Measurements from ENCODE around the gene SLC1A5.
"Not testable (repeated sequence)": the region's sequence is repeated elsewhere in the genome, so short reads cannot be mapped to it uniquely, and the experiment has no call there.

The SLC1A5 gene

DNA sequence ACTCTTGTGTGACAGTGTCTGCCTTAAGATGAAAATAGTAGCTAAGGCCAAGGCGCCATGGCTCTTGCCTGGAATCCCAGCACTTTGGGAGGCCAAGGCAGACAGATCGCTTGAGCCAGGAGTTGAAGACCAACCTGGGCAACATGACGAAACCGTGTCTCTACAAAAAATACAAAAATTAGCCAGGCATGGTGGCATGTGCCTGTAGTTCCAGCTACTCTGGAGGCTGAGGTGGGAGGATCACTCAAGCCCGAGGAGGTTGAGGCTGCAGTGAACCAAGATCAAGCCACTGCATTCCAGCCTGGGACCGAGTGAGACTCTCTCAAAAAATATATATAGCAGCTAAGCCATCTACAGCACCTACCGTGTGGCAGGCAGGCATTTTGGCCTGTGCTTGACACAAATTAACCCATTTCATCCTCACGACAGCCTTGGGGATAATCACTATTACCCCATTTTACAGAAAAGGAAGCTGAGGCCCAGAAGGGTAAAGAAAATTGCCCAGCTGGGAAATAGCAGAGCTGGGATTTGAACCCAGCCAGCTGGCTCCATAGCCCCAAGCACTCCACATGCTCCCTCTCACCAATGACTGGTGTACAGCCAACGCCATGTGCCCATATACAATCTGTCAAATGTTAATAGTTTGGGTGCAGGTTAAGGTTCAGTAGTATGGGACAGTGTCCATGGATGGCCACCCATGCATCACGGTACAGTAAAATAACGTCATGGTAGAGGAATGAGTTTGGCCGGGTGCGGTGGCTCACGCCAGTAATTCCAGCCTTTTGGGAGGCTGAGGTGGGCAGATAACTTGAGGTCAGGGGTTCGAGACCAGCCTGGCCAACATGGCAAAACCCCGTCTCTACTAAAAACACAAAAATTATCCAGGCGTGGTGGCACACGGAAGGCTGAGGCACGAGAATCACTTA, 3.1 kb downstream of the SLC1A5 start:
- Mint-ChIP-seq H3K4me3 (peak overlapping the region; percentile 93), H3K4me1 (peaks cover 52% of the 10 kb centered on the region), H3K36me3 (ENCODE audit: low read depth) (peaks cover 23% of the 10 kb centered on the region)

DNA sequence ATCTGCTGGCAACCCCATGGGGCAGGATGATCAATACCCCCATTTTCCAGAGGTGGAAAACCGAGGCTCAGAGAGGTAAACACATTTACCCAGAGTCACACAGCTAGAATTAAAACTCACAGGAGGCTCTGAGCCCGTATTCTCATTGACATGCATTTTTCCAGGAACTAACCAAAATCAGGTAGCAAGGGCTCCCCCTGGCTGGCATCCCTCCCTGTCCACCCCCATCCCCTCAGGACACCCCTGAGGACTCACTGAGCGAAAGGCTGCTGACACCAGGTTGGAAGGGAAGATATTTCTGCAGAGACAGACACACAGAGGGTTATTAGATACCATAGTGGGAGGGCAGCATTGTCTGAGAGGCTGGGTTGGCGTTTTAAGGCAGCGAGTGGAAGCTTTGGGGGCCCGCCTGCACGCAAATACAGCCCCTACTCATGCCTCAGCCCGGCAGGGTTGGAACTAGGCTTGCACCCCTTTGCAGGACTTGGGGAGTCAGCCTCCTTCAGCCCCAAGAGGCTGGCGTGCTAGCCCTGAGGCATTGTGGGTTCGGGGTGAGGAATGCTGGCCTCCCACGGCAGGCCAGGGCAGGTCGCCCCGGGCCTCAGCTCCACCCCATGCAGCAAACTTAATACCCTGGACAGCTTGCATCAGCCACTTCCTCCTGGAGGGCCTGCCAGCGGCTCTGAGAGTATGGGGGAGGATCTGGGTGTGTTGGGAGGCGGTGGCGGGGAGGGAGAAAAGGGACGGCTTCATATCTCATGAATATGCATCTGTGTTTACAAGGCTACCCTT, 3.9 kb downstream of the SLC1A5 start:
- no peaks in the 10 kb centered on the region for H3K9me3 Mint-ChIP-seq
- H3K4me1 Mint-ChIP-seq = peaks cover 52% of the 10 kb centered on the region
- TF ChIP-seq CTCF (IDR thresholded peaks at IDR 0.05) = peak; percentile 21
- peak overlapping the region; percentile 93 for H3K4me3 Mint-ChIP-seq
- DNase-seq = peak; percentile 66
- peaks cover 25% of the 10 kb centered on the region for H3K36me3 Mint-ChIP-seq (ENCODE audit: low read depth)
- peaks cover 11% of the 10 kb centered on the region for H3K27me3 Mint-ChIP-seq (ENCODE audit: low read depth, poor library complexity)
- H3K27ac Mint-ChIP-seq = peak overlapping the region; percentile 91

More for the DNA sequence above, 3.1 kb downstream of the SLC1A5 start:
- no peak for DNase-seq
- TF ChIP-seq CTCF (IDR thresholded peaks at IDR 0.05) = no peak
- peak overlapping the region; percentile 95 for H3K27ac Mint-ChIP-seq
- no peaks in the 10 kb centered on the region for H3K9me3 Mint-ChIP-seq
- H3K27me3 Mint-ChIP-seq (ENCODE audit: low read depth, poor library complexity) = peaks cover 11% of the 10 kb centered on the region

DNA sequence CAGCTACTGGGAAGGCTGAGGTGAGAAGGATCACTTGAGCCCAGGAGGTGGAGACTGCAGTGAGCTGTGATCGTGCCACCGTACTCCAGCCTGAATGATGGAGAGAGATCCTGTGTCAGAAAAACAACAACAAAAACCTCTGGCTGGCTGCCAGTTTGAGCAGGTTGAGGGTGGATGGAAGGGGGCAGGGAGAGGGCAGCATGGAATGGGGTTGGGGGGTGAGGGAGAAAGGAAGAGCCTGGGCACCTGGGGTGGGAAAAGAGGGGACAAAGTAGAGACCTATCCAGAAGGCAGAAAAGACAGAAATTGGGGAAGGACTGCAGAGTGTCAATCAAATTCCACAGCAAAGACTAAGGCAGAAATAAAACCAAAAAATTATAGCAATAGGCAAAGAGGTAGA, 4.7 kb downstream of the SLC1A5 start:
- Mint-ChIP-seq H3K36me3 (ENCODE audit: low read depth) (peaks cover 28% of the 10 kb centered on the region), H3K9me3 (no peaks in the 10 kb centered on the region), H3K27me3 (ENCODE audit: low read depth, poor library complexity) (peaks cover 8% of the 10 kb centered on the region), H3K4me3 (peak overlapping the region; percentile 93), H3K27ac (peak overlapping the region; percentile 76), H3K4me1 (peaks cover 52% of the 10 kb centered on the region)
- no peak for TF ChIP-seq CTCF (IDR thresholded peaks at IDR 0.05)
- DNase-seq = no peak

DNA sequence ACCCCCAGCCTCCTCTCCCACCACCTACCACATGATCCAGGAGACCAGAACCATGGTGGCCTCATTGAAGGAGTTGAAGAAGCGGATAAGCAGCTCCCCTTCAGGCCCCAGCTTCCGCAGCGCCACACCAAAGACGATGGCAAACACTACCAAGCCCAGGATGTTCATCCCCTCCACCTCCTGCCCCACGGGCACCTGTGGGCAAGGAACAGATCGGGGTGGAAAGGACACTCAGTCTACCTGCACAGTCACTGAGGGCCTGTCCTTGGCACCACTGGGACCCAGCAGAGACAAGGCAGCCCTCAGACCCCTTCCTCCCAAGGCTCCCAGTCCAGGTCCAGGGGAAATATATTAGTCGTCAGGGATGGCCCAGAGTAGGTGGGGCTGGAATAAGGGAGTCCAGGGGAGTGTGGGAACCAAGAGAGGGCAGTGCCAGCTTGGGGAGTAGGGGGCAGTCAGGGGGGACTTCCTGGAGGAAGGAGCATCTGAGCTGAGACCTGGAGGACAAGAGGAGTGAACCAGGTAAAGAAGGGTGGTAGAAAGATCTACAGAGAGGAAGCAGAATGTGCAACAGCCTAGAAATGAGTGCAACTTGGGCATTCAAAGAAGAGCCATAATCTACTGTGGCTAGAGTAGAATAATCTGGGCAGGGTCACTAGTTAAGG, 5.9 kb downstream of the SLC1A5 start:
- Mint-ChIP-seq H3K27me3 (ENCODE audit: low read depth, poor library complexity) (peaks cover 8% of the 10 kb centered on the region), H3K4me1 (peaks cover 52% of the 10 kb centered on the region), H3K4me3 (peak overlapping the region; percentile 93), H3K9me3 (no peaks in the 10 kb centered on the region), H3K27ac (peak overlapping the region; percentile 87), H3K36me3 (ENCODE audit: low read depth) (peaks cover 35% of the 10 kb centered on the region)
- no peak for DNase-seq
- no peak for TF ChIP-seq CTCF (IDR thresholded peaks at IDR 0.05)

DNA sequence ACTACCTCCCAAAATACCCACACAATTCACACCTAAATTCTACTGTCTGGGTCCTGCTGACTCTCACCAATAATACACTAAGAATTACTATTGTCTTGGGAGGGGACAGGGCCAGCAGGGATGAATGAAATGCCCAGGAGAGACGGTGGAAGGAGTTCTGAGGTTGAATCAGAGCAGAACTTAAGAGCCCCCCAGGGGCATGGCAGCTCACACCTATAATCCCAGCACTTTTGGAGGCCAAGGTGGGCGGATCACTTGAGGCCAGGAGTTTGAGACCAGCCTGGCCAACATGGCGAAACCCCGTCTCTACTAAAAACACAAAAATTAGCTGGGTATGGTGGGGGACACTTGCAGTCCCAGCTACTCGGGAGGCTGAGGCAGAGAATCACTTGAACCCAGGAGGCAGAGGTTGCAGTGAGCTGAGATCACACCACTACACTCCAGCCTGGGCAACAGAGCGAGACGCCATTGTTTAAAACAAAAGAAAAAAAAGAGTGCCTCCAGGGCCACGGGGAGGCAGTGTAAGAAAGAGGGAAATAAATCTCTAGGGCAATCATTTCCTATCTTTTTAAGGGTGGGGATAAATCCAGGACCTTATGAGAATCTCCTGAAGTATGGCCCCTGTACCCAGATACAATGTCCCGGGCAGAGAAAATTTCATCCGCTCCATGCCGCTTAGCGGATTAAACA, 10.3 kb downstream of the SLC1A5 start:
- H3K9me3 Mint-ChIP-seq; H3K27me3 Mint-ChIP-seq (ENCODE audit: low read depth, poor library complexity); H3K4me3 Mint-ChIP-seq; DNase-seq: not testable (repeated sequence)
- Mint-ChIP-seq H3K4me1 (peaks cover 12% of the 10 kb centered on the region), H3K27ac (peak overlapping the region; percentile 39), H3K36me3 (ENCODE audit: low read depth) (peaks cover 63% of the 10 kb centered on the region)
